Measurements from ENCODE around the gene GRID1.

GRCh38 chr10:86263907-86264306 lies 102.7 kb downstream of the GRID1 start:
- no peak for TF ChIP-seq EZH2 (IDR thresholded peaks at IDR 0.05; ENCODE audit: insufficient read depth, poor library complexity, severe bottlenecking)
- TF ChIP-seq EZH2phosphoT487 (IDR thresholded peaks at IDR 0.05; ENCODE audit: insufficient read depth, low read depth), result no peak
